Upper lobe of right lung (tissue), 1 donor: Measurements from ENCODE around the gene ABHD15. TPM values are rescaled to one million over a fixed set of nuclear protein-coding genes. Genes with fewer than 3 reads are reported as not detected.
"Not testable (repeated sequence)": the region's sequence is repeated elsewhere in the genome, so short reads cannot be mapped to it uniquely, and the experiment has no call there.

Source experiments
- ATAC-seq: fragments of 200-7000 bp; cut with Tn5 transposase; one replicate; pipeline ENCODE4 v1.9.1; 2020; ENCODE audit warnings: mild to moderate bottlenecking, moderate library complexity
- DNase-seq: peaks from one replicate; pipeline ENCODE4 v3.0.0-alpha.2; 2020
- H3K27ac ChIP-seq: fragments of 200-600 bp; one replicate; pipeline ENCODE4 v1.8.0; 2022
- H3K27me3 ChIP-seq: fragments of 200-600 bp; one replicate; pipeline ENCODE4 v1.8.0; 2022; ENCODE audit warnings: mild to moderate bottlenecking
- H3K36me3 ChIP-seq: fragments of 200-600 bp; one replicate; pipeline ENCODE4 v1.8.0; 2022
- H3K4me1 ChIP-seq: fragments of 200-600 bp; one replicate; pipeline ENCODE4 v1.8.0; 2022
- H3K4me3 ChIP-seq: fragments of 200-600 bp; one replicate; pipeline ENCODE4 v1.8.0; 2022; ENCODE audit warnings: mild to moderate bottlenecking
- H3K9me3 ChIP-seq: fragments of 200-600 bp; one replicate; pipeline ENCODE4 v1.8.0; 2022
- CTCF ChIP-seq: fragments of 200-600 bp; IDR thresholded peaks from one replicate; pipeline ENCODE4 v1.8.0; 2022; ENCODE audit warnings: antibody characterized with exemption
- intact Hi-C: fragments of 100-400 bp; cut with DNase I; formaldehyde crosslinking; loops from one replicate; pipeline ENCODE4 v1.11.0; 2022
- total RNA-seq: library from RNA; stranded (reverse); fragmentation: NEBNext Ultra II Directional; extraction: Animal tissue kit (Norgen Biotek cat#: 25700); gene quantifications from one replicate; pipeline ENCODE4 v1.2.1, GENCODE V29; 2021
- donor health status: DM: no; HTN: yes; CAD: no; lungs with severe emphysema.

Gene ABHD15
- total RNA-seq, 1 donor from 2014 or later, result 10.9 TPM

- intact Hi-C loops, result no loop called here
- no peaks in the 10 kb centered on the region for H3K9me3 ChIP-seq
- peak; percentile 57 for DNase-seq
- H3K4me3 ChIP-seq, result no peak overlapping the region
- peak overlapping the region; percentile 26 for H3K27ac ChIP-seq
- ATAC-seq, result no peak
- no peaks in the 10 kb centered on the region for H3K27me3 ChIP-seq
- peaks cover 42% of the 10 kb centered on the region for H3K4me1 ChIP-seq
- no peak for TF ChIP-seq CTCF
- peaks cover 5% of the 10 kb centered on the region for H3K36me3 ChIP-seq
These were observed 4.2 kb downstream of the ABHD15 start for GRCh38 chr17:29562615-29563014.

GRCh38 chr17:29561554-29562517 is 5.0 kb downstream of the ABHD15 start:
- ATAC-seq (peak; percentile 6), DNase-seq (peak; percentile 65)
- H3K36me3 ChIP-seq, result peaks cover 5% of the 10 kb centered on the region
- intact Hi-C loops, result no loop called here
- no peak for TF ChIP-seq CTCF
- peak overlapping the region; percentile 26 for H3K27ac ChIP-seq
- H3K4me3 ChIP-seq, result no peak overlapping the region
- H3K9me3 ChIP-seq, result no peaks in the 10 kb centered on the region
- no peaks in the 10 kb centered on the region for H3K27me3 ChIP-seq
- peaks cover 42% of the 10 kb centered on the region for H3K4me1 ChIP-seq

GRCh38 chr17:29560316-29560715 is 6.5 kb downstream of the ABHD15 start:
- peak overlapping the region; percentile 11 for H3K27ac ChIP-seq
- TF ChIP-seq CTCF, result no peak
- peaks cover 5% of the 10 kb centered on the region for H3K36me3 ChIP-seq
- H3K4me1 ChIP-seq, result peaks cover 29% of the 10 kb centered on the region
- intact Hi-C loops, result no loop called here
- H3K9me3 ChIP-seq, result no peaks in the 10 kb centered on the region
- peak; percentile 61 for ATAC-seq
- no peaks in the 10 kb centered on the region for H3K27me3 ChIP-seq
- no peak for DNase-seq
- no peak overlapping the region for H3K4me3 ChIP-seq

- intact Hi-C loops, result no loop called here
- H3K27ac ChIP-seq, result no peak overlapping the region
- peaks cover 5% of the 10 kb centered on the region for H3K36me3 ChIP-seq
- H3K27me3 ChIP-seq, result no peaks in the 10 kb centered on the region
- TF ChIP-seq CTCF, result no peak
- peaks cover 23% of the 10 kb centered on the region for H3K4me1 ChIP-seq
- no peak overlapping the region for H3K4me3 ChIP-seq
- ATAC-seq (no peak), DNase-seq (no peak)
- H3K9me3 ChIP-seq, result no peaks in the 10 kb centered on the region
These were observed 7.2 kb downstream of the ABHD15 start for GRCh38 chr17:29559640-29560039.

GRCh38 chr17:29558139-29558538 is 8.7 kb downstream of the ABHD15 start:
- intact Hi-C loops, DNase-seq, H3K27me3 ChIP-seq, ATAC-seq, H3K4me3 ChIP-seq, H3K9me3 ChIP-seq, H3K36me3 ChIP-seq, H3K27ac ChIP-seq: not testable (repeated sequence)
- peaks cover 17% of the 10 kb centered on the region for H3K4me1 ChIP-seq

GRCh38 chr17:29557739-29558116 is 9.1 kb downstream of the ABHD15 start:
- peaks cover 4% of the 10 kb centered on the region for H3K36me3 ChIP-seq
- no peaks in the 10 kb centered on the region for H3K9me3 ChIP-seq
- no peaks in the 10 kb centered on the region for H3K27me3 ChIP-seq
- H3K4me1 ChIP-seq, result peaks cover 15% of the 10 kb centered on the region
- no peak for TF ChIP-seq CTCF
- no peak overlapping the region for H3K27ac ChIP-seq
- H3K4me3 ChIP-seq, result no peak overlapping the region
- intact Hi-C loops, result no loop called here
- DNase-seq, result no peak
- no peak for ATAC-seq
